Motor neuron (in vitro differentiated cells): ENCODE data around the gene TMPRSS9. TPM values are rescaled to one million over a fixed set of nuclear protein-coding genes. Genes with fewer than 3 reads are reported as not detected.

Experiments
- ATAC-seq, 8 experiments: fragments of 200-7000 bp; cut with Tn5 transposase; replicated peaks in 6 of 8; 2 replicates each; pipeline ENCODE4 v1.8.0; 2021; ENCODE audit warnings: mild to moderate bottlenecking in 8 of 8, moderate library complexity in 8 of 8
- H3K27ac ChIP-seq, 2 donors: fragments of 250-450 bp; sonication (Bioruptor Pico); 2 replicates each; pipeline ENCODE4 v1.9.0; 2021; ENCODE audit warnings: antibody characterized with exemption in 2 of 2, mild to moderate bottlenecking in 2 of 2, moderate library complexity in 1 of 2
- H3K4me1 ChIP-seq, 2 donors: fragments of 250-450 bp; sonication (Bioruptor Pico); replicated peaks in 1 of 2; 2 replicates each; pipeline ENCODE4 v1.6.1; 2021; ENCODE audit warnings: antibody characterized with exemption in 2 of 2, mild to moderate bottlenecking in 2 of 2, moderate library complexity in 1 of 2
- H3K4me3 ChIP-seq, 5 donors: fragments of 250-450 bp; sonication (Bioruptor Pico); 2 replicates each; pipeline ENCODE4 v1.9.0; 2021; ENCODE audit warnings: antibody characterized with exemption in 5 of 5, mild to moderate bottlenecking in 5 of 5, moderate library complexity in 4 of 5
- WGBS, 10 experiments: fragments of 450-650 bp; shearing (Covaris generic); methylation state at CpG; one replicate each; pipeline ENCODE4 v1.0.0; 2022; 5-methylcytosine and 5-hydroxymethylcytosine counted together
- in situ Hi-C, 9 experiments: fragments of 400-800 bp; cut with MboI; loops; one replicate each; pipeline ENCODE4 v1.15.0; 2021; ENCODE audit warnings: low sequenced_read_pairs in 9 of 9, low pct_unique_long_range_greater_than_20kb in 2 of 9; ENCODE audit not compliant: unreplicated experiment in 9 of 9
- total RNA-seq, 8 experiments: library from RNA; unstranded; fragments of 300-600 nt; gene quantifications; 2 replicates each; pipeline versions ENCODE4 v1.2.3 to v1.2.4, GENCODE V29; 2022

The TMPRSS9 gene
- total RNA-seq, 8 experiments from 2014 or later = 0.33 to 4.1 (median 0.56) TPM; not detected in 1

DNA sequence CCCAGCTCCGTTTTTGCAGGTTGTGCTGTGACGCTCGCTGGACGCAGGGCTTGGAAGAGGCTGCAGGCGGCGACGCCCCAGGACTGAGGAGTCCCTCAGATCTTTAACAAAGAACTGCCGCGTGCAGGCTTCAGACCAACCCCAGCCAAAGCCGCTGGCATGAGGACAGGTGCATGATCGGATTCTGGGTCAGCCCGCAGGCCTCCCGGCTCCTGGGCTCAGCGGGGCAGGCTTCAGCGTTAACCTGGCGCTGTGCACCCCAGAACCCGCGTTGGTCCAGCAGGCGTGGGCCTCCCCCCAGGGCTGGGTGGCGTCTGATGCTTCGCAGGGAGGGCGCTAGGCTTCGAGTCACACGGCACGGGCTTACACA, 68.2 kb downstream of the TMPRSS9 start:
- Histone ChIP-seq H3K4me3 (peak overlapping the region in 3 of 5 donors; percentile 76 to 99 (median 82)), H3K4me1 (peaks cover 27% of the 10 kb centered on the region in 2 donors), H3K27ac (peak overlapping the region; percentile 99 to 100)
- 5 to 80% (median 12%) methylated on average over 1 to 14 of the region's 25 CpGs; no CpG with 5 or more reads in 2 of the 10 experiments for WGBS, 10 experiments
- ATAC-seq = peak in 6 of 8 experiments; percentile 5 to 24 (median 12)
- in situ Hi-C loops = no loop called here

DNA sequence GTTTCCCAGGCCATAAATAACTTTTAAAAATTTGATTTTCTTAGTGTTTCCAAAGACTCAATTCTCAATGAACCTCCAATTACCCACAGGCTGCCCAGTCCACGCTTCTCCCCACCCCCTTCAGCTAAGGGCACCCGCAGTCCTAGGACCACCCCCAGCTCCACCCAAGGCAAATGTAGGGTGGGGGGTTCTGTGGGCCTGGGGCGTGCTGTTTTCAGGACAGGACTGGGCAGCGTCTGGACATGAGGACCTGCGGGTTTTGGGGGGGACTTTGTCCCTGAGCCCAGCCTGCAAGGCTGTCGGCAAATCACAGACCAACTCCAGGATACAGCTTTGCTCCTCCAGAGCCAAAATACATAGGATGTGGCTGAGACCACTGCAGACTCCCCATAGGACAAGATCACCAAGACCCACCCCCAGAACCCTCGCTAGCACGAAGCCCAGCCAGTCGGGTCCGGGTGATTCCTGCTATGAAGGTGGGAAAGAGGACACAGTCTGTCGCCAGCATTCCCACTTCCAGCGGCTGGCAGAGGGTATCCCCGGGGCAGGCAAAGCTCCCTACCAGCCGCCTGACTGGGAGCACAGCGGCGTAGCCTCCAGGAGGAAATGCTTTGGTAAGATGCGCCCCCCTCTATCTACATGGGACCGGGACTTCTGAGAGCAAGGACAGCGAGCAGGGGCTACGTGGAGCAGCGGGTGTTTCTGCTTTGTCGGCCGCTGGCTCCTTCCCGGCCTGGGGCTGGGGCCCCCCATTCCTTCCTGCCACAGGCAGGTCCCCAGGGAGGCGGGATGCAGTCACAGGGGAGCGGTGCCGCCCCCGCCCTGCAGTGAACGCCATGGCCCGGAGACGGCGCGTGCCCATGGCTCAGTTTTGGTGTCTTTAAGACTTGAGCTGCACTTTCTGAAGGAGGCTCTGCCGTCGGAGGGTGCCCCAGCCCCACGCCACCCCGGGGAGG, 69.0 kb downstream of the TMPRSS9 start:
- in situ Hi-C loops = no loop called here
- Histone ChIP-seq H3K4me3 (no peak overlapping the region), H3K27ac (peak overlapping the region in 1 of 2 donors; percentile 100)

DNA sequence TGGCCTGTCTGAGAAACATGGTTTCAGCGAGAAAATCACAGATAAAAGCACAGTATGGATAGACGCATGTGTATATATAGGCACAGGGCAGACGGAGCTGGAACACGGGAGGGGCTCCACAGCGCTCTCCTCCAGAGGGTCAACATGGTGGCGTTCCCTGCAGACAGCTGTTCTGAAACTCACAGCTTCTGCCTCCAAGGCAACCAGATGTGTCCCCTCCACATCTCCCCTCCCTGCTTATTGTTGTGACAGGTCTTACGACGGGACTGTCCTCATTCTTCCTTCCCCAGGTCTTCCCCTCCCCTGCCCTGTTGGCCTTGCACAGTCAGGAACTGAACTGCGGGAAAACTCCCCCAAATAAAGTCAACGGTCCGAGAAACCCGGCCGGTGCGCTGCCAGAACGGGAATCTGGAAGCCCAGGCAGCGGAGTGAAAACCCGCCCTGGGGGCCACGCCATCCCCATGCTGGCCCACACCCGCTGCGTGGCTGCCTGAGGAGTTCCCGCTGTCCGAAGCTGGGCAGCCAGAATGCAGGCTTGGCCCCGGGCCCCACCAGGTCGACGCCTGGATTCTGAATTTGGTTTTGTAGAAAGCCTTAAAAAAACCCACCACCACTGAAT, 70.0 kb downstream of the TMPRSS9 start:
- ATAC-seq = no peak
- in situ Hi-C loops = no loop called here
- no peak overlapping the region for H3K27ac ChIP-seq
- WGBS, 10 experiments = 60 to 90% (median 80%) methylated on average over 1 to 7 of the region's 25 CpGs; no CpG with 5 or more reads in 6 of the 10 experiments
- no peak overlapping the region for H3K4me3 ChIP-seq
- peaks cover 23 to 25% of the 10 kb centered on the region in 2 donors for H3K4me1 ChIP-seq

More for the DNA sequence above, 69.0 kb downstream of the TMPRSS9 start:
- 56 to 93% (median 75%) methylated on average over 2 to 21 of the region's 37 CpGs; no CpG with 5 or more reads in 4 of the 10 experiments for WGBS, 10 experiments
- no peak for ATAC-seq
- H3K4me1 ChIP-seq = peaks cover 27% of the 10 kb centered on the region in 2 donors

DNA sequence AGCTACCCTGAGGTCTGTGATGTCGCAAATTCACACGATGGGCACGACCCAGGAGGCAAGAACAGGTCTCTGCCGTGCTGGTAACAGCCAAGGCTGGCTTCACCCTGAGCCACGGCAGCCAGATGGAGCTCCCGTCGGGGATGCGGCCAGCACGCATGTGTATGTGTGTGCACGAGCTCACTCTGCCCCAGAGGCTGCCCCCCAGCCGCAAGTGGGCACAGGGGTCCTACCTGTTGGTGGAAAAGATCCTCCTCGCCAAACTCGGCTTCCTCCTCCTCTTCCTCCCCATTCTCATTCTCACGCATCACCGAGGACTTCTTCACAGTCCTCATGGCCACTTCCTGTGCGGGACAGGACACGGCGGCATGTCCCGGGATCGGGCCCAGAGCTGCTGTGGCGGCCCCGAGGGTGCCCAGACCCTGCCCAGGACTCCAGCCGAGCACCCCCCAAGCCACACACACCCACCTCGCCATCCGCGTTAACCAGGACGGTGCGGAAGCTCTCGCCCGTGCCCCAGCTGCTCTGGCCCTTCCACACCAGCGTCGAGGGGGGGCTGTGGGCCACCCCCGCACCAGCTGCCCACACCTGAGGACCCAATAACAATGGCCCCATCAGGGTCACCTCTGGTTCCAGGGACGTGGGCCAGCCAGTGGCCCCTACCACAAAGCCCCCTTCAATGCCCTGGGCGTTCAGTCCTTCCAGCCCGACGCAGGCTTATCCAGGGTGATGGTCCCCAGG, 71.4 kb downstream of the TMPRSS9 start:
- Histone ChIP-seq H3K4me1 (peaks cover 10 to 13% of the 10 kb centered on the region in 2 donors), H3K27ac (no peak overlapping the region), H3K4me3 (no peak overlapping the region)
- in situ Hi-C loops = no loop called here
- ATAC-seq = no peak
- 86 to 100% (median 96%) methylated on average over 1 to 16 of the region's 37 CpGs; no CpG with 5 or more reads in 5 of the 10 experiments for WGBS, 10 experiments

DNA sequence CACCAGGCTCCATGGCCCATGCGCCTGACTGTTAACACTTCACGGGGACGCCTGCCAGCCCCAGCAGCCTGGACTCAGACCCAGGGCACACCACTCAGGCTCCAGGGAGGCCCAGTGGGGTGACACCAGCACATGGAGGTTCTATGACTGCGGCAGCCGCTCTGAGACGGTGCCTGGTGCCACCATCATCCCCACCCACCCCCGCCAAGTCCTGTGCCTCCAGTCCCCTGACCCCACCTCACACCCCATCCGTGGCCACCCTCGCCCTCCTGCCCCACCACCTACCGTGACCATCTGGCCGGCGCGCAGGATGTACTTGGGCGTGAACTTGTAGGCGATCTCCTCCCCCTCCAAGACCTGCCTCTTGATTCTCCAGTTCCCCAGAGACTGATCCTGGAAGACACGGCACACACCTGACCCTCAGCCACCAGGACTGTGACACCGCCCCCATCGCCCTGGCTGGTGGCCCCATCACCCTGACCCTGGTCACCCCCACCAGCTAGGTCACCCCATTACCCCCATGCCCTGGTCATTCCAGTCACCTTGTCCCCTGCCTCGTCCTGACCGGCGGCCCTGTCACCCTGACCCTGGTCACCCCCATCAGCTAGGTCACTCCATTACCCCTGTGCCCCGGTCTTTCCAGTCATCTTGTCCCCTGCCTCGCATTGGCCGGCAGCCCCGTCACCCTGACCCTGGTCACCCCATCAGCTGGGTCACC, 72.2 kb downstream of the TMPRSS9 start:
- Histone ChIP-seq H3K27ac (no peak overlapping the region), H3K4me3 (no peak overlapping the region), H3K4me1 (peaks cover 9 to 11% of the 10 kb centered on the region in 2 donors)
- no peak for ATAC-seq
- in situ Hi-C loops = no loop called here
- WGBS, 10 experiments = 93% methylated on average over 3 of the region's 25 CpGs; no CpG with 5 or more reads in 9 of the 10 experiments

DNA sequence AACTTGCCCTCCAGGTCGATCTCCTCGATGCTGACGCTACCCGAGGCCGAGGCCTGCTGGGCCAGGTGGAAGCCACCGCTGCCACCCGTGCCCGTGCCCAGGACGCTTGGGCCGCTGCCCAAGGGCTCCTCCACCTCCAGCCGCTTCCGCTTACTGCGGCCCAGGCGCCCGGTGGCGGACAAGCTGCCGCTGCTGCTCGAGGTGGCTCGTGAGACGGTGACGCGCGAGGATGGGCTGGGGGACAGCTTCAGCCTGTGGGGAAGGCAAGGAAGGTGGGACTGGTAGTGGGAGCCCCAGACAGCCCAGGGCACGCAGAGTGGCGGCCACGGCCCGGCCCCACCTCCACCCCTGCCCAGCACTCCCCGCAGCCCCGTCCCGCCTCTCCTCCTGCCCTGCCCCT, 73.8 kb downstream of the TMPRSS9 start:
- H3K4me3 ChIP-seq = no peak overlapping the region
- in situ Hi-C loops = no loop called here
- H3K4me1 ChIP-seq = peaks cover 1 to 2% of the 10 kb centered on the region in 2 donors
- H3K27ac ChIP-seq = no peak overlapping the region
- WGBS, 10 experiments = no CpG with 5 or more reads among the region's 30 CpGs
- no peak for ATAC-seq

DNA sequence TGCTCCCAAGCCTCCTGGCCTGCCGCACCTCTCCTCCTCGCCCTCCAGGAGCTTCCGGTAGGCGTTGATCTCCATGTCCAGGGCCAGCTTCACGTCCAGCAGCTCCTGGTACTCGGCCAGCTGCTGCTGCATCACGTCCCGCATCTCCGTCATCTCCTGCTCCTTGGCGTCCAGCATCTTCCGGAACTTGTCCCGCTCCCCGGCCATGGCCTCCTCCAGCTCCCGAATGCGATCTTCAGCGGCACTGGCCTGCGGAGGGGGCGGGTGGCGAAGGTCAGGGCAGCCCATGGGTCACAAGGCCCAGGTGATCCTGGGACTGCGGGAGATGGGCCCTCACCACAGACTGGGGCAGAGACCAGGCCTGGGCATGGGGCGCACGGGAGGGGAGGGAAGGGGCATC, 74.2 kb downstream of the TMPRSS9 start:
- Histone ChIP-seq H3K4me1 (no peaks in the 10 kb centered on the region), H3K27ac (no peak overlapping the region), H3K4me3 (no peak overlapping the region)
- ATAC-seq = peak in 1 of 8 experiments; percentile 13
- in situ Hi-C loops = no loop called here
- 80 to 96% (median 94%) methylated on average over 1 to 8 of the region's 22 CpGs; no CpG with 5 or more reads in 6 of the 10 experiments for WGBS, 10 experiments

DNA sequence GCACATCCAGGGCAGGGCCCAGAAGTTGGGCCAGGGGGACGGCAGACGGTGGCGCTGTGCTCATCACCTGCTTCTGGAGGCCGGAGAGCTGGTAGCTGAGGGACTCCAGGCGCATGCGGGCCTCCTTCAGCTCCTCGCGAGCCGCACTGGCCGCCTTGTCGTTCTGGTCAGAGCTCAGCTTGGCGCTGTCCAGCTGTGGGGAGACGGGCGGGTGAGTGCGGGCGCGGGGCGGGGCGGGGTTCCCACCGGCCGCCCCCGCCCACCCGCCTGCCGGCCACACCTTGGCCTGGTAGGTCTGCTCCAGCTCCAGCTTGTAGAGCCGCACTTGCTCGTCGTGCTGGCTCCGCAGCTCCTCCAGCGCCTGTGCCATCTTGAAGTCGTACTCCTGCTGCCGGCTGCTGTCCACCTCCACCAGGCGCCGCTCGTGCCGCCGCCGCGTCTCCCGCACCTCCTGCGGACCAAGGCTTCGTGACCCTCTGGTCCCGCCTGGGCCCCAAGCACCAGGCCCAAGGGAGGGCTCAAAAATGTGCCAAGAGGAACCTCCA, 74.7 kb downstream of the TMPRSS9 start:
- no peak overlapping the region for H3K4me3 ChIP-seq
- H3K27ac ChIP-seq = no peak overlapping the region
- in situ Hi-C loops = no loop called here
- H3K4me1 ChIP-seq = no peaks in the 10 kb centered on the region
- ATAC-seq = peak in 1 of 8 experiments; percentile 2
- no CpG with 5 or more reads among the region's 42 CpGs for WGBS, 10 experiments

DNA sequence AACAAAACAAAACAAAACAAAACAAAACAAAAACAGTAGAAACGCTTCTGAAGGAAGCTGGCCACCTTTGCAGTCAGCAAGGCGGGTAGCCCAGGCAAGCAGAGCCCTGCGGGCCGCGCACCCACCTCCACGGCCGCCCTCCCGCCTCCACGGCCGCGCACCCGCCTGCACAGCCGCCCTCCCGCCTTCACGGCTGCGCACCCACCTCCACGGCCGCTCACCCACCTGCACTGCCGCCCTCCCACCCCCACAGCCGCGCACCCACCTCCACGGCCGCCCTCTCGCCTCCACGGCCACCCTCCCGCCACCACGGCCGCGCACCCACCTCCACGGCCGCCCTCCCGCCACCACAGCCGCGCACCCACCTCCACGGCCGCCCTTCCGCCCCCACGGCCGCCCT, 76.3 kb downstream of the TMPRSS9 start:
- WGBS, 10 experiments = 100% methylated on average over 1 of the region's 39 CpGs; no CpG with 5 or more reads in 9 of the 10 experiments
- peak in 1 of 8 experiments; percentile 6 for ATAC-seq
- no peaks in the 10 kb centered on the region for H3K4me1 ChIP-seq
- in situ Hi-C loops = no loop called here
- H3K27ac ChIP-seq = no peak overlapping the region
- no peak overlapping the region for H3K4me3 ChIP-seq

DNA sequence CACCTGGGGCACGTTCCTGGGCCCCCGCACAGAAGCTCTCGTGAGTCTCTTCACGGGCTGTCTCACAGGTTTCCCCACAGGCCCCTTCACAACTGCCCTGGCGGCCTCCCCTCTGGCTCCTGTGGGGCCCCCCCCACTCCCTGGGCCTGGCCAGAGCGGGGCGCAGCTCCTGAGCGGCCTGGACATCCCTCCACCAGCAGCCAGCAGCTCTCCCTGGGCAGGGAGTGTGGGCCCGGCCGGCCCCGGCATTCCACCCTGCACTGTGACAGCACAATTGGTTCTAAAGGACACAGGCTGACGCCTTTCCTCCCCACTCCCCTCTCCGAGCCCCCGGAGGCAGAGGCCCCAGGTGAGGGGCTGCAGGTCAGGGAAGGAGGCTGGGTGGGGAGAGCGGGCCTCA, 76.9 kb downstream of the TMPRSS9 start:
- no peaks in the 10 kb centered on the region for H3K4me1 ChIP-seq
- in situ Hi-C loops = no loop called here
- no peak overlapping the region for H3K4me3 ChIP-seq
- 93 to 100% methylated on average over 2 to 6 of the region's 15 CpGs; no CpG with 5 or more reads in 8 of the 10 experiments for WGBS, 10 experiments
- ATAC-seq = peak in 2 of 8 experiments; percentile 18
- no peak overlapping the region for H3K27ac ChIP-seq

DNA sequence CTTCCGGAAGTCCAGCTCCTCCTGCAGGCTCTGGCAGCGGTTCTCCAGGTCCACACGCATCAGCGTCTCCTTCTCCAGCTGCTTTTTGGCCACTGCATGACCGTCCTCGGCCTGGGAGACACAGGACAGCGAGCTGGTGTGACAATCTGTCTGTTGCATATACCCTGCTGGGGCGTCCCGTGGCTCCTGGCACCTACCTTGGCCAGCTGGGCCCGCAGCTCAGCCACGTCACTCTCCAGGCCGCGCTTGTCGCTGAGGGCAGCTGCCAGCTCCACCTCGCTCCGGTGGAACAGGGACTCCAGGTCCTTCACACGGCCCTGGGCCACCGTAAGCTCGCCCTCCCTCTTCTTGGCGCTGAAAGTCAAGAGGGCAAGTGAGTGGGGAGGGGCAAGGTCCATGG, 78.1 kb downstream of the TMPRSS9 start:
- in situ Hi-C loops = no loop called here
- WGBS, 10 experiments = 100% methylated on average over 1 to 2 of the region's 20 CpGs; no CpG with 5 or more reads in 8 of the 10 experiments
- ATAC-seq = no peak
- no peaks in the 10 kb centered on the region for H3K4me1 ChIP-seq
- no peak overlapping the region for H3K4me3 ChIP-seq
- H3K27ac ChIP-seq = no peak overlapping the region

DNA sequence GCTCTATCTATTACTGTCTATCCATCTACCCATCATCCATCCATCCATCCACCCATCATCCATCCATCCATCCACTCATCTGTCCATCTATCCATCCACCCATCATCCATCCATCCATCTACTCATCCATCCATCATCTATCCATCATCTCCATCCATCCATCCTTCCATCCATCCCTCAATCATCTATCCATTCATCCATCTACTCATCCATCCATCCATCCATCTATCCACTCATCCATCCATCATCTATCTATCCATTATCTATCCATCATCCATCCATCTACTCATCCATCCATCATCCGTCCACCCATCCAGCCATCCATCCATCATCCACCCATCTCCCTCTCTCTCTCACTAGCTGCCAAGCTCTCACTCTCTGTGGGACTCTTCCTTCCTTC, 80.5 kb downstream of the TMPRSS9 start:
- Histone ChIP-seq H3K27ac (no peak overlapping the region), H3K4me3 (no peak overlapping the region), H3K4me1 (peaks cover 3 to 4% of the 10 kb centered on the region in 2 donors)
- no peak for ATAC-seq
- in situ Hi-C loops = no loop called here
- 88 to 100% (median 100%) methylated on average over 1 of the region's 1 CpG; no CpG with 5 or more reads in 1 of the 10 experiments for WGBS, 10 experiments
